HG03175 (cell line): Measurements from ENCODE around the gene ADNP2.

Experiments
- ATAC-seq: cut with Tn5 transposase; IDR thresholded peaks from one replicate; pipeline ENCODE4 v1.9.1; 2021; ENCODE audit warnings: mild to moderate bottlenecking, moderate library complexity; ENCODE audit not compliant: unreplicated experiment

Gene ADNP2

DNA sequence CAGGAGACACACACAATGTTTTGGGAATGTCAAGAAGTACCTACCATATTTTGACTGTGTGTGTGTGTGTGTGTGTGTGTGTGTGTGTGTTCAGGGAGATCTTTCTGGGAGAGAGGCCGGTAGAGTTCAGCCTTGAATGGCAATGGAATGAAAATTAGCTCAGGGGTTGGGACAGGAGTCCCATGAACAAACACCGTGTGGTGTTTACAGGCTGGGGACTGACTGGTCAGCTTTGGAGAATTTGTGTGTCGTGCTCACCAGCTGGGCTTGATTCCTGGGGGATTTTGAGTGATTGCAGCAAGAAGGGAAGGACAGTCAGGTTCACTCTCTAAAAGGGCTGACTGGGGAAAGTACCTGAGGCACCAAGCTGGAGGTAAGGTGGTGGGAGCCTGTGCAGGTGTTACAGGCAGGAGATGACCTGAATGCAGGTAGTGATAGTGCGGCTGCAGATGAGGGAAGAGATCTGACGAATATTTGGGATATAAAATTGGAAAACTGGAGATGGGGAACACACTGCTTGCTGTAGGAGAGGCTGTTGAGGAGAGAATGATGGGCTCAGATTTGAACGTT lies 2.5 kb upstream of the ADNP2 start:
- no peak for ATAC-seq

DNA sequence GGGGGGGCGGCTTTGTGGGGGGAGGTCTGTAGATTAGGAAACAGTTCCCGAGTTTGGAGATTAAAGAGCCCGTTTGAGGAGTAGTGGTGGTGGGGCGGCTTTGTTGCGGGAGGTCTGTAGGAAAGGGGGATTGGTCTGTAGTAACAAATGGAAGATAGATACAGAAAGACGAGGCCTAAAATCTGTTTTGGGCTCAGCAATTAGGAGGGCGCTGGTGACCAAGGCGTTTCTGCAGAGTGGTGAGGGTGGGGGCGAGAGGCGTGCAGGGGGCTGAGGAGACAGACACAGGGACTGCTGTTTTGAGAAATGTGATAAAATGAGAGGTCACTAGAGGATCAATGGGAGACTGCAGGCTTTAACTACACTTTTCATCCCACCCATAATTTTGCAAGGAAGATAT lies 1.6 kb upstream of the ADNP2 start:
- no peak for ATAC-seq

DNA sequence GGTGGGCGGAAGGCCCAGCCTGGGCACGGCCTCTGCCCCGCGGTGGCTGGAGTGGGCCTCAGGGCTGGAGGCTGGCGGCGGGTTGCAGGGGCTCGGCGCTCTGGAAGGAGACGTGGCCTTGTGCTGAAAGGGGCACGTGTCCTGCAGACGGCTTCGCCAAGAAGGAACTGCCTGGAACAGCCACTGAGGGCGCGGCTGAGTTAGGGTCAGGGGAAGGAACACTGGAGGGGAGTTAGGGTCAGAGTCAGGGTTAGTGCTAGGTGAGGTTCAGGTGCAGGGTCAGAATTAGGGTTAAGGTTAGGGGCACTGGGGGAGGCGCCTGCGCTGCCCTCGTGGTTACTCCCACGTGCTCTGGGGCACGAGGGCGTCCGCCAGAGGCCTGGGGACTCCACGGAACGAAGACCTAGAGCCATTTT lies 933 bp upstream of the ADNP2 start:
- no peak for ATAC-seq

DNA sequence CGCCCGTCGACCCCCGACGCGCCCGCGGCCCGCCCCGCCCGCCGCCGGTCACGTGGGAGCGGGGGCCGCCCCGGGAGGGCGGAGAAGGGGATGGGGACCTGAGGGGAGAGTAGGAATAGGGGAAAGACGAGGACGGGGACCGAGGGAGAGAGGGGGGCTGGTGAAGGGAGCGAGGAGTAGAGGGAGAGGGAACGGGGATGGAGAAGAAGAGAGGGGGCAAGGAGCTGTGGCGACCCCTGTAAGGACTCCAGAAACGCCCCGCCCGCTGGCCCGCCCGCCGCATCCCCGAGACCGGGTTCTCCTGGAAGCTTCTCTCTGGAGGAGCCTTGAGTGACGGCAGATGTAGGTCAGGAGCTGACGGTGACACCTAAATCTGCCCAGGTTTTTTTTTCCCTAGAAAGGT lies 615 bp downstream of the ADNP2 start:
- peak; percentile 15 for ATAC-seq

DNA sequence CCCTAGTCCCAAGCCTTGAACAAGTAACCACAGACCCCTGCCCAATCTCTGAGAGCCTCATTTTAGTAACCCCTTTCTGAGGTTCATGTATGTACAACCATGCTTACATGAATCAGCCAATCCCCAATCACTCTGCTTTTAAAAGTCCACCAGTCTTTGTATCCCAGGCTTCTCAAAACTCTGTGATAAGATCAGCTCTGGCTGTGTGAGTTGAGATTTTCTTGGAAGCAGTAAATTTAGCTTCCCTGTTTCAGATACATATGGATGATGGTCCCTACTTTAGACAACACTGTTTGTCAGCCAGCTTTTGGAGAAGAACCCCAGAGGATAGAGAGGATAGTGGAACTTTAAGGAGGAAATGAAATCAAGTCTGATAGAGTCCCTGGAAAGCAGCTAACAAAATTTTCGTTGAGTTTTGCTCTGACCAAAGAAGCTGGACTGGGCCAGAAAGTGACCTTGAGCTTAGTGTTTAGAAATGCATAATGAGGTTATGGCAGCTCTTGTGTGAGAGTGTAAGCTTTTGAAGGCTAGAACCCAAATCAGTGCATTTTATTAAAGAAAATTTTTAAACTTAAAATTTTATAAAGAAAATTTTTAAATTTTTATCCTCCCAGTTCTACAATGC lies 3.7 kb downstream of the ADNP2 start:
- no peak for ATAC-seq

DNA sequence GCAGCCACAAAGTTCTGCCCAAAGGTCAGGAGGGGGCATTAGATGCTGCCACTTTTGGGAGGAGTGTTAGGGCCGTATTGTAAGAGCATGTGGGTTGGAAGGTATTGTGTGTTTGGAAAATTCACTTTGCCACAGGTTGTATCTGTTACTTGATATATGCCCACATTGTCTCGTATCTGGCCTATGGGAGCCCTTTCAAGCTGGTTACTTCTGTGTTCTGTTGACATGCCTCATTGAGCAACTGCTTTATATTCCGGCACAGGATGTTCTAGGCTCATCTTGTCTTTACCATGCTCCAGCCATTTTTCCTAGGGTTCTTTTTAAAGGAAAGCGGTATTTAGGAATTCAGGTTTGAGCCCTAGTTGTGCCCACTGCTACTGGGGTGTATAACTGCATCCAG lies 6.0 kb downstream of the ADNP2 start:
- no peak for ATAC-seq

DNA sequence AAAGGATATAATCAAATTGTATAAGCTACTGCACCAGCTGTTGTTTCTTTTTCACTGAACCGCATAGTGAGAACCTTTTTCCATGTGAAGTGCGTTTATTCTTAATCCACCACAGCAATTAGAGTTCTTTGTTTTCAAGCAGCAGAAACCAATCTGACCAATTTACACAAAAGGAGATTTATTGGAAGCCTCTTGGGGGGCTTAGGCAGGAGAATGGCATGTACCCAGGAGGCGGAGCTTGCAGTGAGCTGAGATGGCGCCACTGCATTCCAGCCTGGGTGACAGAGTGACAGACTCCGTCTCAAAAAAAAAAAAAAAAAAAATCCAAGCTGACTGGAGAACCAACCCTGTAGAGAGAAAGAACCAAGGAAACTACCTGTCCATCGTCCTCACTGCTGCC lies 10.0 kb downstream of the ADNP2 start:
- ATAC-seq, result no peak

DNA sequence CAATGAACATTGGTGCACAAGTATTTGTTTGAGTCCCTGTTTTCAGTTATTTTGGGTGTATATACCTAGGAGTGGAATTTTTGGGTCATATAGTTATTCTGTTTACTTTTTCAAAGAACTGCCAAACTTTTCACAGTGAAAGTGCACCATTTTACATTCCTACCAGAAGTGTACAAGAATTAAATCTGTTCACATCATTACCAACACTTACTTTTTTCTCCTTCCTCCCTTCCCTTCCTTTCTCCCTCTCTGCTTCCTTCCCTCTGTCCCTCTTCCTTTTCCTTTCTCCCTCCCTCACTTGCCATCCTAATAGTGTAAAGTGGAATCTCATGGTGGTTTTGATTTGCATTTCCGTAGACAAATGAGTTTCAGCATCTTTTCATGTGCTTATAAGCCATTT lies 11.9 kb downstream of the ADNP2 start:
- no peak for ATAC-seq

DNA sequence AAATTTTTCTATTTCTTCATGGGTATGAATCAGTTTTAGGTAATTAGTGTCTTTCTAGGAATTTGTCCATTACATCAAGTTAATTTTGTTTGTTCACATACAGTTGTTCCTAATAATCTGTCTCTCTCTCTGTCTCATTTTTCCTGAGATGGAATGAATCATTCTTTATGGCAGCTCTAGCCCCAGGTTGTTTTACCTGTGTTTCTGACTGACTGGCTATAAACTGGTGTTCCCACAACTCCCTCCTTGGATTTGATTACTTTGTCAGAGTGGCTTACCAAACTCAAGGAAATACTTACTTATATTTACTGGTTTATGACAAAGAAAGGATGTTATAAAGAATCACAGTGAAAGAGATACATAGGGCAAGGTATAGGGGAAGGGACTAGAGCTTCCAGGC lies 15.1 kb downstream of the ADNP2 start:
- ATAC-seq, result no peak

DNA sequence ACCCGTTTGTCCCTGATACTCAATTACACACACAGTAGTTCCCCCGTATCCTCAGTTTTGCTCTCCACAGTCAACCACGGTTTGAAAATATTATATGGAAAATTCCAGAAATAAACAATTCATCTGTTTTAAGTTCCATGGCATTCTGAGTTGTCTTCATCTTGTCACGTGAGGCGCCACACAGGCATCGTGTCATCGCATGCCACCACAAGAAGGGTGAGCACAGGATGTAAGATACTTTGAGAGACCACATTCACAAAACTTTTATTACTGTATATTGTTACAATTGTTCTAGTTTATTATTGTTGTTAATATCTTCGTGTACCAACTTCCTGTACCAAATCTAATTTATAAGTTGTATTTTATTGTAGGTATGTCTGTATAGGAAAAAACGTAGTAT lies 17.7 kb downstream of the ADNP2 start:
- no peak for ATAC-seq

DNA sequence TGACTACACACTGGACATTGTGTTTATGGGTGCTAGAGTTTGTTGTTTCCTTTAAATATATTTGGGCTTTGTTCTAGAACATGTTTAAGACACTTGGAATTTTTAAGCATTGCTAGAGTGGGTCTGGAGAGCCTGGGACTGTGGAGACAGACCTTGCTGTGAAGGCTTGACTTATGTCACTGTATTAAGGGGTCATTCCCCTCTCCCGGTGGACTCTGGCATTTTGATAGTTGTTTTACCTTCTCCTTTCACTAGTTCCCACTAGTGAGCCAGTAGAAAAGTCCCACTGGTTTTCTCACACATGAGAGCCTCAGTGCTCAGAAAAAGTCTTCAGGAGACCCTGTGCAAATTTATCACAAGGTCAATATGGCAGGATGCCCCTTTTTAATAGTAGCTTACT lies 18.6 kb downstream of the ADNP2 start:
- no peak for ATAC-seq

DNA sequence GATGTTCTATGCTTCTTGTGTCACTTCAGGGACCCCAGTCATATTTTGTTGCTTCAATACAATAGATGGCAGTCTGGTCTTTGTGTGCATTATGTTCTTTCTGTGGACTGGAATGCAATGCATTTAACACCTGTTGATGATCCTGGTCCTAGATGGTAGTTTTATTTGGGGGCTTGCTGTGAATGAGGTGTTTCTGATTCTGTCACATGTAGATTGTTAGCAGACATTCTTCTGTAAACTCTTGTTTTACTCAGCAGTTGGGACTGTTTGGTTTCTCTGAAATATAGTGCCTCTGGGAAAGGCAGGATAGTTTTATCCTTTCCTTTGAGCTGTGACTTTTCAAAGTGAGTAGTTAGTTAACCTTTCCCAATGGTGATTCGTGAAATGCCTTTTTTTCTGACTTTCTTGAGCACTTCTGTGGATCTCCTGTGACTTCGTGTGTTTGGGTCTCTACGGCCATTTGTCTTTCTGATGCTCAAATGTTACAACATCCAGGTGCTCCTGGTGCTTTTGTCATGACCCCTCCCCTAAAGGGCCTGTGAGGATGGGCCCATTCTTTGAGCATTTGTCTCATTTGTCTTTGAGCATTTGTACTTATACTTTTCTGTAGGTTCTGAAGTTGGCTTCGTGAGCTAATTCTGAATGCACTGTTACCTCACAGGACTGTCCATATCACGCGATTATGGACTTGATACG lies 20.8 kb downstream of the ADNP2 start:
- ATAC-seq, result no peak

DNA sequence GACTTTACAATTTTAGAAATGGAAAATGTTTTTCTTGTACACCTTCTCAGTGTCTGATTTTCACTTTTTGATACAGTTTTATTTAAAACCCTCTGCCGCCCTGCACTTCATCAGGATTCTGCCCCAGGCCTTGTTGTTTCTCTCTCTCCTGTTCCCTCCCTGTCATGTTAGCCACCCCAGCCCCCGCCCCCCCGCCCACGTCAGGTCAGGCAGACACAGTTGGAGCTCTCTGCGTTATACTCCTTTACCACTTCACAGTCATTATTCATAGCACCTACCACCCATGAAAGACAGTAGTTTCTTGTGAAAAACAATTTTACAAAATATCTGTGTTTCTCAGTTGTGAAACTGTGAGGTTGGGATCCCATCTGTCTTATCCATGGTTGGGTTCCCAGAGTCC lies 21.5 kb downstream of the ADNP2 start:
- no peak for ATAC-seq

DNA sequence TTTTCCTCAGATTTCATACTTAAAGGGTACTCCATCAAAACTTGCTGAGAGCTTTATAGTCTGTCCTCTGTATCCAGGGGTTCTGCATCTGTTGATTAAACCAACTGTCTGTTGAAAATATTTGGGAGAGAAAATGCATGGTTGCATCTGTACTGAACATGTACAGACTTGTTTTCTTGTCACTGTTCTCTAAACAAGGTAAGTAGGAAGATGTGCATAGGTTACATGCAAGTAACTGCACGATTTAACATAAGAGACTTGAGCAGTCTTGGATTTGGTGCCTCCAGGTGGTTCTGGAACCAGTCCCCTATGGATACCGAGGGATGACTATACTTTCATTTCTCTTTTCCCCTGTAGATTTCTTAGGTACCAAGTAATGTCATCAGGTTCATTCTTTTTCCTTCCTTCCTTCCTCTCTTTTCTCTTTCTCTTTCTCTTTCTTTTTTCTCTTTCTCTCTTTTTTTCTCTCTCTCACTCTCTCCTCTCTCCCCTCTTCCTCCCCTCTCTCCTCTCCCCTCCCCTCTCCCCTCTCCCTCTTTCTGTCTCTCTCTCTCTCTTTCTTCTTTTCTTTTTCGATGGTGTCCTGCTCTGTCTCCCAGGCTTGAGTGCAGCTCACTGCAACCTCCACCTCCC lies 23.2 kb downstream of the ADNP2 start:
- no peak for ATAC-seq

DNA sequence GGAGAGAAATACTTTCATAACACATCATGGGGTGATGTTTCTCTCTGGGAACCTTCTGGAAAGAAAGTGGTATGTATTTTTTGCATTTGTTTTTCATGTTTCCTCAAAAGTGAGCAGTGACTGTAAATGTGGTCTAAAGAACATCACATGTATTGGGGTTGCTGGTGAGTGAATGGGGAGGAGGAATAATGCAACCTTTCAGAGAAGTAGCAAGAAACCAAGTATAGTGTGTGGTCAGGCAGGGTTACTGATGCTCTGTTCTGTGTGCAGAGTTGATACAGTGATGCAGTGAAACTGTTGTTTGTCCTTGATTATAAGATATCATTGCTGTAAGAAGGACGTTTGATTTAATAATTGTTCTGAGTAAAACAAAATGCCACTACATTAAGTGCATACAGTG lies 24.1 kb downstream of the ADNP2 start:
- no peak for ATAC-seq

DNA sequence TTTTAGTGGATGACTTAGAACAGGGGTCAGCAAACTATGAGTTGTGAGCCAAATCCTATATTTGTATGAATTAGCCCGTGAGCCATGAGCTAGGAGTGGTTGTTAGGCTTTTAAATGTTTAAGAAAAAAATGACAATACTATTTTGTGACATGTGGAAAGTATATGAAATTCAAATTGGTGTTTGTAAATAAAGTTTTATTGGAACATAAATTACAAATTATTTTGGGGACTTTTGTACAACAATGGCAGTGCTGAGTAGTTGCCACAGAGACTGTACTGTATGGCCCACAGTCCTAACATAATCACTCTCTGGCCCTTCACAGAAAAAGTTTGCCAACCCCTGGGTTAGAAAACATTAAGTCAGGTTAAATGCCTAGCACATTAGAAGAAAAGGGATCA lies 26.1 kb downstream of the ADNP2 start:
- ATAC-seq, result no peak

DNA sequence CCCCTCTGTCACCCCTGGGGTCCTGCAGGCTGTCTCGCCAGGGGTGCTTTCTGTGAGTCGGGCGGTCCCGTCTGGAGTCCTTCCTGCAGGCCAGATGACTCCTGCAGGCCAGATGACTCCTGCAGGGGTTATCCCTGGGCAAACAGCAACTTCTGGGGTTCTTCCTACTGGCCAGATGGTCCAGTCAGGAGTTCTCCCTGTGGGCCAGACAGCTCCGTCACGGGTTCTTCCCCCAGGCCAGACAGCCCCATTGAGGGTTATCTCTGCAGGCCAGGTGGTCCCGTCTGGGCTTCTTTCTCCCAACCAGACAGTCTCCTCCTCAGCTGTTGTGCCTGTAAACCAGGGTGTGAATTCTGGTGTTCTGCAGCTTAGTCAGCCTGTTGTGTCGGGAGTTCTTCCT lies 27.6 kb downstream of the ADNP2 start:
- ATAC-seq, result no peak

DNA sequence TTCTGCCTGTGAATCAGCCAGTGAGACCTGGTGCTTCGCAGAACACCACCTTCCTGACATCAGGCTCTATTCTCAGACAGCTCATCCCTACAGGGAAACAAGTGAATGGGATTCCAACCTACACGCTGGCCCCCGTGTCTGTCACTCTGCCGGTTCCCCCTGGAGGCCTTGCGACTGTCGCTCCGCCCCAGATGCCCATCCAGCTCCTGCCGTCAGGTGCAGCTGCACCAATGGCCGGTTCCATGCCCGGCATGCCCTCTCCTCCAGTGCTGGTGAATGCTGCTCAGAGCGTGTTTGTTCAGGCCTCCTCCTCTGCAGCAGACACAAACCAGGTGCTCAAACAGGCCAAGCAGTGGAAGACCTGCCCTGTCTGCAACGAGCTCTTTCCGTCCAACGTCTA lies 28.1 kb downstream of the ADNP2 start:
- no peak for ATAC-seq

DNA sequence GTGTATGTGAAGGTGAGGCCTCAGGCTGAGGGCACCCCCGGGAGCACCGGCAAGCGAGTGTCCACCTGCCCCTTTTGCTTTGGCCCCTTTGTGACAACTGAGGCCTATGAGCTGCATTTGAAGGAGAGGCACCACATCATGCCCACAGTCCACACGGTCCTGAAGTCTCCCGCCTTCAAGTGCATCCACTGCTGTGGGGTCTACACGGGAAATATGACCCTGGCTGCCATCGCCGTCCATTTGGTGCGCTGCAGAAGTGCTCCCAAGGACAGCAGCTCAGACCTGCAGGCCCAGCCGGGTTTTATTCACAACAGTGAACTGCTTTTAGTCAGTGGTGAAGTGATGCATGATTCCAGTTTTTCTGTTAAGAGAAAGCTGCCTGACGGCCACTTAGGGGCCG lies 28.9 kb downstream of the ADNP2 start:
- no peak for ATAC-seq

DNA sequence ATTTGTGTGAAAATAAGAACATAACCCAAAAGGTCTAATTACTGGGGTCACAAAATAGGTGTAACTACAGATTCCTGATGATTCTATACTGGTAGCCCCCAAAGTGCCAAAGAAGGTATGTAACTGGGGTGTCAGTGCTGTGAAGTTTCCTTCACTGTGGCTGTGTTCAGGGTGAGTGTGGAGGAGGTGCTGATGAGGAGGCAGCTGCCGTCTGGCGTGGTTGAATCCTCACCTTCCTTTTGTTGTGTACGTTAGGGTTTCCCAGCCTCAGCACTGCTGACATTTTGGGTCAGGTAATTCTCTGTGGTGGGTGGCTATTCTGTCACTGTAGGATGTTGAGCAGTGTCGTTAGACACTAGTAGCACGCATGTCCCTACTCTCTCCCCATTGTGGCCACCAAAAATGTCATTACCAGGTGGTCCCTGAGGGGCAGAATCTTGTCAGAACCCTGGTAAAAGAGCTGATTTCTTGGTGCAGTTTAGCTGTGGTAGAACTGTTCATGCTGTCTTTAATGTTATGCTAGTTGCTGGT lies 31.5 kb downstream of the ADNP2 start:
- no peak for ATAC-seq

DNA sequence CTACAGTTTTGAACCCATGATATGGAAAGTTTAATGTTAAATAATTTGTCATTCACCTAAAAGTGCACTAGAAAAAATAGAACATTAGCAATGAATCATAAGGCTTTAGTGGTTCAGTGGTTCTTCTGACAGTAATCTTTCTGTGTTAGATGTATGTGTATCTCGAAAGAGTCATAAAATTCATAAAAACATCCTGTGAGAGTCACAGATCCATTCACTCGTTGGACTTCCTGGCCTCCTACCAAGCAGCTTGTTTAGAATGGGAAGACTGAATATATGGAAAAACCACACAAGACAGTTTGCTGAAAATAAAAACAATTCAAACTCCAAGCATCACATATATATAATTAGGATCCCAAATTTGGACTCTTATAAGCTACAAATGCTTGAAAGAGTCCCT lies 34.8 kb downstream of the ADNP2 start:
- ATAC-seq, result no peak

DNA sequence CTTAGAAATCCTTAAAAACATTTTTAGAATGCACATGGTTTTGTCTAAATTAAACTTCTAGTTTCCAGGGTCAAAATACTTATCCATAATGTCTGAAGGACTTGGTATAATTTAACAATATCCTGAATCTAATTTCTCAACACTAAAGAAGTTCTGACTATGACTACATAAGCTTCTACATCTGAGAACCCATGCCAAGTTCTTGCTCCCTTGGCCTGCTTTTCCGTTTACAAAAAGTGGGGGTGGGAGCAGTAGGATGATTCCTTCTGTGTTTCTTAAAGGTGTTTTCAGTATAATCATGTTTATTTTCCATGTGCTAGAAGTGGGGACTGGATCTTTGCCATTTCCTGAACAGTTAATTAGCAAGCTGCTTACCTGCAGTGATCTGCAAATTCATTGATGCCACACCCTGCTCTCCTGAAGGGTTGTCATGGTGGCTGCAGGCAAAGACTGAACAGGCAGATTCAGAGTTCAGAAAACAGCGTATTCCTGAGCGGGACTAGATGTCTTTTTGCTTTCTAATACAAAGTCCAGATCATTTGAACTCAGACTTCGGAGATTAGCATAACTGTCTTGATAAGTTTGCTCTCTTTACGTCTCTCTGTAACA lies 36.2 kb downstream of the ADNP2 start:
- no peak for ATAC-seq
